ENCODE data around the gene COX20. TPM values are rescaled to one million over a fixed set of nuclear protein-coding genes. Genes with fewer than 3 reads are reported as not detected.

COX20 gene
- total and polyA plus RNA-seq, 10 of the 15 experiments (the other 5 are each of a cell fraction or from before 2014, with no cell fraction given) = 22.8 to 112 (median 52.7) TPM

GRCh38 chr1:244841273-244841927 is 5.9 kb downstream of the COX20 start:
- ATAC-seq = no peak
- H3K4me1 ChIP-seq (ENCODE audit: control insufficient read depth, insufficient read depth, low read length) = no peaks in the 10 kb centered on the region
- H2AFZ ChIP-seq (ENCODE audit: control insufficient read depth, low read depth, low read length) = no peak overlapping the region
- H4K20me1 ChIP-seq (ENCODE audit: control insufficient read depth, insufficient read depth) = no peaks in the 10 kb centered on the region
- no peak overlapping the region for H3K4me3 ChIP-seq
- in situ Hi-C loops (cut with MboI) (no loop called here), intact Hi-C loops (cut with micrococcal nuclease; ENCODE audit: unreplicated experiment) (no loop called here)
- TF ChIP-seq POLR2AphosphoS5 (IDR thresholded peaks at IDR 0.05; ENCODE audit: low read length) (0 out of 2 replicates have a peak, but pooled peaks have one; percentile 34), SMC3 (IDR thresholded peaks at IDR 0.05; ENCODE audit: borderline replicate concordance, low read length) (no peak)
- no peak for DNase-seq (ENCODE audit: low read depth, low spot score)
- SMC1A ChIA-PET (ENCODE audit: uncharacterized antibody, unreplicated experiment) = interaction anchor here (0.9 to 16.8 kb wide), 4 partner anchors 9 to 201 kb away, joined by 3 to 360 read pairs (median 9); partner anchors contain the start of gene HNRNPU
- RAD21 ChIA-PET (ENCODE audit: unreplicated experiment) = interaction anchor here (1.9 kb wide), 1 partner anchor 201 kb away, joined by 7 read pairs; no protein-coding TSS in a partner anchor
- peak overlapping the region; percentile 24; the same call in 1 of the 2 replicates for H3K4me2 ChIP-seq (ENCODE audit: control insufficient read depth, insufficient read depth)
- peaks cover 3% of the 10 kb centered on the region; the same call in 1 of the 3 replicates for H3K9me3 ChIP-seq (replicated peaks; ENCODE audit: control insufficient read depth, insufficient read depth, low read length)
- H3K79me2 ChIP-seq (ENCODE audit: control insufficient read depth, insufficient read depth, low read length) = peaks cover 54% of the 10 kb centered on the region
- no peaks in the 10 kb centered on the region for H3K27me3 ChIP-seq (replicated peaks in 1 of 2; ENCODE audit: control insufficient read depth in 2 of 2, insufficient read depth in 2 of 2, low read length in 1 of 2)
- peaks cover 3 to 29% of the 10 kb centered on the region in 2 experiments; a peak in 3 of 4 replicates for H3K36me3 ChIP-seq (ENCODE audit: control insufficient read depth in 2 of 2, insufficient read depth in 2 of 2, low read length in 1 of 2)
- H3K27ac ChIP-seq (ENCODE audit: control insufficient read depth, insufficient read depth) = no peak overlapping the region
- CTCF ChIA-PET = interaction anchor here (0.7 to 3.1 kb wide), 7 partner anchors 12 to 201 kb away, joined by 3 to 13 read pairs (median 6); no protein-coding TSS in a partner anchor
- POLR2A ChIA-PET = interaction anchor here (0.8 to 14.7 kb wide), 2 partner anchors 15 to 104 kb away, joined by 3 to 350 read pairs; partner anchors contain the start of gene HNRNPU
- H3K9ac ChIP-seq (ENCODE audit: control insufficient read depth, insufficient read depth, low read length) = no peak overlapping the region
- BruUV-seq (replicated peaks) = no TSS peak
- 90% methylated on average over 9 of the region's 9 CpGs for WGBS (ENCODE audit: insufficient coverage, insufficient replicate concordance, low lambda C conversion rate, missing lambda C conversion rate)
- no peak for FAIRE-seq

- SMC1A ChIA-PET (ENCODE audit: uncharacterized antibody, unreplicated experiment) = interaction anchor here (1.0 to 16.8 kb wide), 4 partner anchors 9 to 199 kb away, joined by 3 to 360 read pairs (median 6); partner anchors contain the start of gene HNRNPU
- H3K27me3 ChIP-seq (replicated peaks in 1 of 2; ENCODE audit: control insufficient read depth in 2 of 2, insufficient read depth in 2 of 2, low read length in 1 of 2) = no peaks in the 10 kb centered on the region
- H3K4me1 ChIP-seq (ENCODE audit: control insufficient read depth, insufficient read depth, low read length) = no peaks in the 10 kb centered on the region
- ATAC-seq = no peak
- POLR2A ChIA-PET = interaction anchor here (14.7 kb wide), 1 partner anchor 13 kb away, joined by 350 read pairs; the partner anchor contains the start of gene HNRNPU
- H3K9ac ChIP-seq (ENCODE audit: control insufficient read depth, insufficient read depth, low read length) = no peak overlapping the region
- no peak overlapping the region for H3K4me2 ChIP-seq (ENCODE audit: control insufficient read depth, insufficient read depth)
- H3K27ac ChIP-seq (ENCODE audit: control insufficient read depth, insufficient read depth) = no peak overlapping the region
- 65% methylated on average over 6 of the region's 6 CpGs for WGBS (ENCODE audit: insufficient coverage, insufficient replicate concordance, low lambda C conversion rate, missing lambda C conversion rate)
- FAIRE-seq = no peak
- CTCF ChIA-PET = interaction anchor here (1.0 to 2.2 kb wide), 5 partner anchors 10 to 199 kb away, joined by 3 to 13 read pairs (median 3); no protein-coding TSS in a partner anchor
- no TSS peak for BruUV-seq (replicated peaks)
- no peak for DNase-seq (ENCODE audit: low read depth, low spot score)
- RAD21 ChIA-PET (ENCODE audit: unreplicated experiment) = interaction anchor here (1.0 to 1.9 kb wide), 3 partner anchors 16 to 199 kb away, joined by 3 to 7 read pairs (median 4); no protein-coding TSS in a partner anchor
- in situ Hi-C loops (cut with MboI) = no loop called here
- H3K4me3 ChIP-seq = no peak overlapping the region
- intact Hi-C loops (cut with micrococcal nuclease; ENCODE audit: unreplicated experiment) = no loop called here
- peaks cover 3% of the 10 kb centered on the region; the same call in 1 of the 3 replicates for H3K9me3 ChIP-seq (replicated peaks; ENCODE audit: control insufficient read depth, insufficient read depth, low read length)
- H3K79me2 ChIP-seq (ENCODE audit: control insufficient read depth, insufficient read depth, low read length) = peaks cover 34% of the 10 kb centered on the region
- no peak overlapping the region for H2AFZ ChIP-seq (ENCODE audit: control insufficient read depth, low read depth, low read length)
- H3K36me3 ChIP-seq (ENCODE audit: control insufficient read depth in 2 of 2, insufficient read depth in 2 of 2, low read length in 1 of 2) = peaks cover 3 to 36% of the 10 kb centered on the region in 2 experiments
- H4K20me1 ChIP-seq (ENCODE audit: control insufficient read depth, insufficient read depth) = no peaks in the 10 kb centered on the region
- TF ChIP-seq ZNF24 (IDR thresholded peaks at IDR 0.05) (no peak), TARDBP (IDR thresholded peaks at IDR 0.05; ENCODE audit: borderline replicate concordance) (no peak), NFYB (IDR thresholded peaks at IDR 0.05; ENCODE audit: insufficient read depth, low read depth, low read length) (no peak), FOS (IDR thresholded peaks at IDR 0.05; ENCODE audit: borderline replicate concordance, extremely low read depth, insufficient read length) (no peak), MTA2 (IDR thresholded peaks at IDR 0.05; ENCODE audit: low read depth) (no peak), BCL3 (IDR thresholded peaks at IDR 0.05; ENCODE audit: borderline replicate concordance, insufficient read depth, low read depth, low read length, poor library complexity, severe bottlenecking) (no peak), FOXK2 (IDR thresholded peaks at IDR 0.05) (no peak), IKZF2 (IDR thresholded peaks at IDR 0.05) (no peak), EED (IDR thresholded peaks at IDR 0.05; ENCODE audit: low read depth) (no peak), ATF7 (IDR thresholded peaks at IDR 0.05; ENCODE audit: low read depth) (no peak)
These were observed 7.9 kb downstream of the COX20 start for GRCh38 chr1:244843148-244843978.
